PC-9 (cell line): ENCODE data around the gene MAN1A1. TPM values are rescaled to one million over a fixed set of nuclear protein-coding genes. Genes with fewer than 3 reads are reported as not detected.

ENCODE experiments used
- BruUV-seq: library from RNA; stranded (reverse); fragments of 400-500 nt; replicated peaks from 2 replicates; lab custom pipeline; 2021; lab: Mats Ljungman, UMichigan
- CTCF ChIA-PET: fragments of 300-600 bp; sonication (Branson Sonifier 250); formaldehyde crosslinking; loops from one replicate; lab custom pipeline; 2022; ENCODE audit warnings: antibody characterized with exemption; lab: Charles Lee
- POLR2A ChIA-PET: fragments of 300-600 bp; sonication (Branson Sonifier 250); formaldehyde crosslinking; loops from one replicate; lab custom pipeline; 2022; ENCODE audit warnings: antibody characterized with exemption; ENCODE audit not compliant: unreplicated experiment; lab: Charles Lee
- DNase-seq, 2 experiments: peaks; one replicate each; pipeline versions ENCODE4 v3.0.0 to v3.0.0-alpha.2; 2015 to 2022; ENCODE audit warnings: mixed read lengths in 1 of 2
- H2AFZ ChIP-seq: fragments of 200-600 bp; sonication (generic); 2 replicates; pipeline ENCODE4 v1.8.1; 2017; ENCODE audit warnings: antibody characterized with exemption
- H3F3A ChIP-seq: fragments of 200-600 bp; sonication (generic); 2 replicates; pipeline ENCODE4 v1.8.1; 2017; ENCODE audit warnings: antibody characterized with exemption, mild to moderate bottlenecking, low read depth; ENCODE audit not compliant: insufficient read depth
- H3K27ac ChIP-seq: fragments of 200-600 bp; sonication (generic); 2 replicates; pipeline ENCODE4 v1.6.1; 2016; ENCODE audit warnings: mixed run types
- H3K27me3 ChIP-seq: fragments of 200-600 bp; sonication (generic); 2 replicates; pipeline ENCODE4 v1.6.1; 2016; ENCODE audit warnings: low read depth, mixed run types; ENCODE audit not compliant: insufficient read depth
- H3K36me3 ChIP-seq: fragments of 200-600 bp; sonication (generic); 2 replicates; pipeline ENCODE4 v1.6.1; 2016; ENCODE audit warnings: low read depth, mixed run types
- H3K4me1 ChIP-seq: fragments of 200-600 bp; sonication (generic); replicated peaks from 2 replicates; pipeline ENCODE4 v1.6.1; 2016; ENCODE audit warnings: mixed run types; ENCODE audit not compliant: insufficient read depth
- H3K4me2 ChIP-seq: fragments of 200-600 bp; sonication (generic); 2 replicates; pipeline ENCODE4 v1.6.1; 2017; ENCODE audit warnings: mixed run types
- H3K4me3 ChIP-seq: fragments of 200-600 bp; sonication (generic); 2 replicates; pipeline ENCODE4 v1.6.1; 2016; ENCODE audit warnings: mixed run types
- H3K79me2 ChIP-seq: fragments of 200-600 bp; sonication (generic); 2 replicates; pipeline ENCODE4 v1.6.1; 2017; ENCODE audit warnings: low read depth, mixed run types
- H3K9me2 ChIP-seq: fragments of 200-600 bp; sonication (generic); 2 replicates; pipeline ENCODE4 v1.8.1; 2017; ENCODE audit warnings: mild to moderate bottlenecking; ENCODE audit not compliant: insufficient read depth
- H3K9me3 ChIP-seq: fragments of 200-600 bp; sonication (generic); 2 replicates; pipeline ENCODE4 v1.8.1; 2016; ENCODE audit warnings: low read depth; ENCODE audit not compliant: insufficient read depth
- H4K20me1 ChIP-seq: fragments of 200-600 bp; sonication (generic); 2 replicates; pipeline ENCODE4 v1.8.1; 2017; ENCODE audit not compliant: insufficient read depth
- CTCF ChIP-seq: fragments of 200-600 bp; sonication (generic); conservative IDR thresholded peaks from 2 replicates; pipeline ENCODE4 v1.6.1; 2017; ENCODE audit warnings: mixed run types, antibody characterized with exemption, mild to moderate bottlenecking, moderate library complexity
- EZH2 ChIP-seq: fragments of 200-600 bp; sonication (generic); IDR thresholded peaks from 2 replicates; pipeline ENCODE4 v1.8.0; 2017; ENCODE audit warnings: antibody characterized with exemption, low read depth
- intact Hi-C: fragments of 100-400 bp; cut with micrococcal nuclease; formaldehyde crosslinking; loops from one replicate; pipeline ENCODE4 v1.10.0; 2022; ENCODE audit not compliant: unreplicated experiment
- total RNA-seq: library from RNA; stranded (reverse); gene quantifications from 2 replicates; pipeline ENCODE4 v1.2.3, GENCODE V29; 2021

The MAN1A1 gene
- total RNA-seq, 1 experiment from 2014 or later, result 13.4 TPM

- Histone ChIP-seq H2AFZ (no peak overlapping the region), H4K20me1 (no peaks in the 10 kb centered on the region), H3K4me2 (no peak overlapping the region), H3K4me3 (no peak overlapping the region), H3K36me3 (no peaks in the 10 kb centered on the region), H3K9me2 (no peaks in the 10 kb centered on the region; the same call in 1 of the 2 replicates), H3K27me3 (no peaks in the 10 kb centered on the region), H3K9me3 (no peaks in the 10 kb centered on the region), H3K79me2 (no peaks in the 10 kb centered on the region), H3F3A (no peaks in the 10 kb centered on the region), H3K4me1 (no peaks in the 10 kb centered on the region), H3K27ac (no peak overlapping the region)
- no peak for DNase-seq
- TF ChIP-seq EZH2 (no peak), CTCF (no peak)
- POLR2A ChIA-PET, result no interaction called here
- CTCF ChIA-PET, result no interaction called here
- intact Hi-C loops, result no loop called here
- BruUV-seq, result no TSS peak
Measured at GRCh38 chr6:119176445-119176844, 173.1 kb downstream of the MAN1A1 start.

- Histone ChIP-seq H3K9me3 (no peaks in the 10 kb centered on the region), H3K4me2 (no peak overlapping the region), H3F3A (no peaks in the 10 kb centered on the region), H3K79me2 (no peaks in the 10 kb centered on the region), H2AFZ (no peak overlapping the region), H4K20me1 (no peaks in the 10 kb centered on the region), H3K27ac (no peak overlapping the region), H3K27me3 (no peaks in the 10 kb centered on the region), H3K4me3 (no peak overlapping the region), H3K9me2 (no peaks in the 10 kb centered on the region; the same call in 1 of the 2 replicates), H3K4me1 (no peaks in the 10 kb centered on the region), H3K36me3 (no peaks in the 10 kb centered on the region)
- no peak for DNase-seq
- ChIA-PET POLR2A (no interaction called here), CTCF (no interaction called here)
- intact Hi-C loops, result no loop called here
- BruUV-seq, result no TSS peak
- TF ChIP-seq EZH2, result no peak
- no peak for TF ChIP-seq CTCF
Measured at GRCh38 chr6:119174879-119175817, 174.4 kb downstream of the MAN1A1 start.

- Histone ChIP-seq H3K4me3 (no peak overlapping the region), H3K9me3 (no peaks in the 10 kb centered on the region), H4K20me1 (no peaks in the 10 kb centered on the region), H3K36me3 (no peaks in the 10 kb centered on the region), H3K27ac (no peak overlapping the region), H2AFZ (no peak overlapping the region), H3K79me2 (no peaks in the 10 kb centered on the region), H3F3A (no peaks in the 10 kb centered on the region), H3K27me3 (no peaks in the 10 kb centered on the region), H3K4me1 (no peaks in the 10 kb centered on the region), H3K9me2 (no peaks in the 10 kb centered on the region; the same call in 1 of the 2 replicates), H3K4me2 (no peak overlapping the region)
- BruUV-seq, result no TSS peak
- intact Hi-C loops, result no loop called here
- ChIA-PET CTCF (no interaction called here), POLR2A (no interaction called here)
- no peak for DNase-seq
- TF ChIP-seq EZH2 (no peak), CTCF (no peak)
Measured at GRCh38 chr6:119174085-119174445, 175.5 kb downstream of the MAN1A1 start.
